ENCODE results near the gene PSTK. TPM values are rescaled to one million over a fixed set of nuclear protein-coding genes. Genes with fewer than 3 reads are reported as not detected.

The PSTK gene, protein sequence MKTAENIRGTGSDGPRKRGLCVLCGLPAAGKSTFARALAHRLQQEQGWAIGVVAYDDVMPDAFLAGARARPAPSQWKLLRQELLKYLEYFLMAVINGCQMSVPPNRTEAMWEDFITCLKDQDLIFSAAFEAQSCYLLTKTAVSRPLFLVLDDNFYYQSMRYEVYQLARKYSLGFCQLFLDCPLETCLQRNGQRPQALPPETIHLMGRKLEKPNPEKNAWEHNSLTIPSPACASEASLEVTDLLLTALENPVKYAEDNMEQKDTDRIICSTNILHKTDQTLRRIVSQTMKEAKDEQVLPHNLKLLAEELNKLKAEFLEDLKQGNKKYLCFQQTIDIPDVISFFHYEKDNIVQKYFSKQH
- total RNA-seq = 3.0 and 4.6 TPM in 2 replicates

DNA sequence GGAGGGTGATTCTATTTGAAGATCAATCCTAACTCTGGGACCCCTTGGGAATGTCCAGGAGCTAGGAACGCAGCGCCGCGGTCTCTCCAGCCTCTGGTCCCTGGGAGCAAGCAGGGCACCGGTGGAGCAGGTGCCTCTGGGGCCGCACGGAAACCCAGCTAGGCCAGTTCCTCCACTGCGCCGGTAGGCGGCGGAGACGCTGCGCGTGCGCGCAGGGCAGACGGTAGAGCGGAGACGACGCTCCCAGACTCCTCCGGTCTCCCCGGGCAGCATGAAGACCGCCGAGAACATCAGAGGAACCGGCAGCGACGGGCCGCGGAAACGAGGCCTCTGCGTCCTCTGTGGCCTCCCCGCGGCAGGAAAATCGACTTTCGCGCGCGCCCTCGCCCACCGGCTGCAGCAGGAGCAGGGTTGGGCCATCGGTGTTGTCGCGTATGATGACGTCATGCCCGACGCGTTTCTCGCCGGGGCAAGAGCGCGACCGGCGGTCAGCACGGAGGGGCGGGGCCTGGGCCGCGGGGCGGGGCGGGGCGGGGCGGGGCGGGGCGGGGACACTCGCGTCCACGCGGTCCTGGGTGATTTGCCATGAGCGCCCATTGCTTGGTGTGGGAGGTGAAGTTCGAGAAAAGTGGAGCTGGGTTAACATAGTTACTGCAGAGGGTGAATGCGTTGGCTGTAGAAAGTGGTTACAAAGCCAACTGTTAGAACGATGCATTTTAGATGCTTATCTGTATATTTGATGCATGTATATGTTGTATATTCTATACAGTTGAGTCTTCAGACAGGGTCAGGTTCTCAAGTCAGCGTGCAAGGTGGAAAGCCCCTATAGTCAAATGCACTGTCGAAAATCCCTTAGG is at the start of gene PSTK:
PSTK (plus strand) TSS at position 193 of the 857 bp plus-strand sequence; CDS start at position 272, 79 bp downstream.
- peak; percentile 47 for DNase-seq (ENCODE audit: low read depth)
- TF ChIP-seq, protein P1, sequence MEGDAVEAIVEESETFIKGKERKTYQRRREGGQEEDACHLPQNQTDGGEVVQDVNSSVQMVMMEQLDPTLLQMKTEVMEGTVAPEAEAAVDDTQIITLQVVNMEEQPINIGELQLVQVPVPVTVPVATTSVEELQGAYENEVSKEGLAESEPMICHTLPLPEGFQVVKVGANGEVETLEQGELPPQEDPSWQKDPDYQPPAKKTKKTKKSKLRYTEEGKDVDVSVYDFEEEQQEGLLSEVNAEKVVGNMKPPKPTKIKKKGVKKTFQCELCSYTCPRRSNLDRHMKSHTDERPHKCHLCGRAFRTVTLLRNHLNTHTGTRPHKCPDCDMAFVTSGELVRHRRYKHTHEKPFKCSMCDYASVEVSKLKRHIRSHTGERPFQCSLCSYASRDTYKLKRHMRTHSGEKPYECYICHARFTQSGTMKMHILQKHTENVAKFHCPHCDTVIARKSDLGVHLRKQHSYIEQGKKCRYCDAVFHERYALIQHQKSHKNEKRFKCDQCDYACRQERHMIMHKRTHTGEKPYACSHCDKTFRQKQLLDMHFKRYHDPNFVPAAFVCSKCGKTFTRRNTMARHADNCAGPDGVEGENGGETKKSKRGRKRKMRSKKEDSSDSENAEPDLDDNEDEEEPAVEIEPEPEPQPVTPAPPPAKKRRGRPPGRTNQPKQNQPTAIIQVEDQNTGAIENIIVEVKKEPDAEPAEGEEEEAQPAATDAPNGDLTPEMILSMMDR (conservative IDR thresholded peaks at IDR 0.05; ENCODE audit: low read depth, low read length) = peak; percentile 82
- H3K4me3 ChIP-seq (ENCODE audit: low read depth, low read length) = peak within 1 kb of the TSS; percentile 84

DNA sequence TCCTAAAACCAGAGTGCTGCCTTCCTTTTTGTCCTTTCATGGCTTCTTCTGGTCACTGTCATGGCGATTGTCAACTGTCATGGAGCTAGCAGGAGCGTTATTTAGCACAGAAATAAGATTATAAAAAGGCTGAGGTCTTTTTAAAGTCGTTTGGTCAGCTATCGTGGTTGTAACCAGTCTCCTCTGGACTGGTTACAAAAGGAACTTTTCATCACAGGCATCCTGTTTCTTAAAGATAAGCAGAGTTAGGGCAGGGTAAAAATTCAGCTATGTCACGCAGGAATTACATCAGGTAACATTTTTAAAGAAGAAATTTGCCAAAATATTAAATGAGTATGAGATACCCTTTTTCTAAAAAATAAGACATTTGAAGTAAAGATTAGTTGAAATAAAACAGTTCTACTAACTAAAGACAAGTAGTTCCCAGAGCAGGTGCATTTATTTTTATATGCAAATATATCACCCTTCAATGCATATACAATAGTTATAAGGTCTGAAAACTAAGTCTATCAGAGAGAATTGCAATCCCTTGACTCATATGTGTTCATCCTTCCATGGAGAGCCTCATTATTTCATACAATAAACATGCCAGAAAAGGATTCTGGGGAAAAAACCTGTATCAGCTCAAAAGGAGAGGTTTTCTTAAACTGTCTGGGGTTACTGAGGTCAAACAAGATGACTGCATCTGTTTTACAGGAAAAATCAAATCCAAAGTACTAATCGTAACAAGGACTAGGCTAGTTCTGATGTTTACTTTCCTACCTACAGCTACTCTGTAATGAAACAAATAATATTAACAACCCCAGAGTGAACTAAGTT is 48.9 kb upstream of the PSTK start:
- no peak overlapping the region for H3K4me3 ChIP-seq (ENCODE audit: low read depth, low read length)
- no peak for DNase-seq (ENCODE audit: low read depth)
- TF ChIP-seq, protein P1 (conservative IDR thresholded peaks at IDR 0.05; ENCODE audit: low read depth, low read length) = no peak

DNA sequence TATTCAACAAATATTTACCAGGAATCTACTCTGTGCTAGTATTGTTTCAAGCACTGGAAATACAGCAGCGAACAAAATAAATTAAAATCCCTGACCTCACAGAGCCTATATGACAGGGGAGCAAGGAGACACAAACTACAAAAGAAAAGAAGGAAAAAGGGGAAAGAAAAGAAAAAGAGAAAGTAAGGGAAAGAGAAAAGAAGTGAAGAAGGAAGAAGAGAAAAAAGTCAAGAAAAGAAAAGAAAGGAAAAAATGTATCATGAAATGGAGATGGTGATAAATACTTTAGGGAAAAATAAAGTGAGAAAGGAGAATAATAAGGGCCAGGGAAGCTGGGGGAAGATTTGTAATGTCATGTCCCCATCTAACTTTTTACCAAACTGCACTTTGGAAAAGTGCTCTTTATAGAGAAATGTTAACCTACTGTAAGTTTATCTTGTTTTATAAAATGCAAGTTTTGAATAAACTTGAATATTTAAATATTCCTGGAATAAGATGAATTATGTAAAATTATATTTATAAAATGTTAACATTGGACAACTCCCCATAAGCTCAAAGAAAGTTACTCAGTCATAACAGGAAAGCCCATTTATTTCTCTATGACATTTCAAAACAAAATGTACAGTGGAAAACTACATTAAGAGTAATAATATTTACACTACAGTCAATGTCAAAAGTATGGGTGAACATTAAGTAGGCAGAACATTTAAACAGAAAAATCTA is 40.9 kb upstream of the PSTK start:
- DNase-seq (ENCODE audit: low read depth) = no peak
- no peak overlapping the region for H3K4me3 ChIP-seq (ENCODE audit: low read depth, low read length)
- TF ChIP-seq, protein P1 (conservative IDR thresholded peaks at IDR 0.05; ENCODE audit: low read depth, low read length) = no peak

DNA sequence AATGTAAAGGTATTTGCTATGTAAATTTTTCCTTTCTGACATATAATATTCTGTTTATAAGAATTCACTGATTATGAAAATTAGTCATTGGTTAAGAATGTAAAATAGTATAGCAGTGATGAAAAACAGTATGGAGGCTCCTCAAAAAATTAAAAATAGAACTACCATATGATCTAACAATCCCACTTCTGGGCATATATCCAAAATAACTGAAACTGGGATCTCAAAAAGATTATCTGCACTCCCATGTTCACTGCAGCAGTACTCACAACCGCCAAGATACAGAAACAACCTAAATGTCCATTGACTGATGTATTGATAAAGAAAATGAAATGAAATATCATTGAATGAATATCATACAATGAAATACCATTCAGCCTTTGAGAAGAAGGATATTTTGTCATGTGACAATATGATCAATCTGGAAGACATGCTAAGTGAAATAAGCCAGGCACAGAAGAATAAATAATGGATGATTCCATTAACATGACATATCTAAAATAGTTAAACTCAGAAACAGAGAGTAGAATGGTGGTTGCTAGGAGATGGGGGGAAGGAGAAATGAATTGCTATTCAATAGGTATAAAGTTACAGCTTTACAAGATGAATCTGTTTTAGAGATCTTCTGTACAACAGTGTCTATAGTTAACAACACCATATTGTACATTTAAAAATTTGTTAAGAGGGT is 40.2 kb upstream of the PSTK start:
- H3K4me3 ChIP-seq (ENCODE audit: low read depth, low read length) = no peak overlapping the region
- DNase-seq (ENCODE audit: low read depth) = no peak
- TF ChIP-seq, protein P1 (conservative IDR thresholded peaks at IDR 0.05; ENCODE audit: low read depth, low read length) = no peak

DNA sequence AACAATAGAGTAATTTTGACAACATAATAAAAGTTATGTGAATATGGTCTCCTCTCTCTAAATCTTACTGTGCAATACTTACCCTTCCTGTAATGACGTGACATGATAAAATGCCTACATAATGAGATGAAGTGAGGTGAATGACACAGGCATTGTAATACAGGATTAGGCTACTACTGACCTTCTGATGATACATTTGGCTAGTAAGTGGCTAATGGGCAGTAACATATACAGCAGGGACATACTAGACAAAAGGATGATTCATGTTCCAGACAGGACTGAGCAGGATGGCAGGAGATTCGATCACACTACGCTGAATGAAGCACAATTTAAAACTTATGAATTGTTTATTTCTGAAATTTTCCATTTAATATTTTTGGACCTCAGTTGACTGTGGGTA is 30.9 kb upstream of the PSTK start:
- no peak for DNase-seq (ENCODE audit: low read depth)
- no peak overlapping the region for H3K4me3 ChIP-seq (ENCODE audit: low read depth, low read length)
- TF ChIP-seq, protein P1 (conservative IDR thresholded peaks at IDR 0.05; ENCODE audit: low read depth, low read length) = no peak

All from epithelial cell of proximal tubule (primary cell).